ENCODE data around the gene POLN. TPM values are rescaled to one million over a fixed set of nuclear protein-coding genes. Genes with fewer than 3 reads are reported as not detected.

POLN gene
- total and polyA plus RNA-seq, 2 of the 4 experiments (the other 2 are of a cell fraction): 0.63 to 0.72 TPM

DNA sequence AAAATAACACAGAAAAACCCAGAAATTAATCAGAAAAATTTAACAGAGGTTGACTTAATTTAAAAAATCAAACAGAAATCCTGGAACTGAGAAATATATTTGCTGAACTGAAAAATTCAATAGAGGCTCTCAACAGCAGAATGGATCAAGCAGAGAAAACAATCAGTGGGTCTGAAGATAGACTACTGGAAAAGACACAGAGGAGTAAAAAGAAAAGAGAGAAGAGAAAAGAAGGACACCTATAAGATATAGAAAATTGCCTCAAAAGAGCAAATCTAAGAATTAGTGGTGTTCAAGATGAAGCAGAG lies 55.1 kb downstream of the POLN start:
- in situ Hi-C loops (cut with MboI; ENCODE audit: low sequenced_read_pairs): no loop called here
- H4K20me1 ChIP-seq (ENCODE audit: insufficient read depth, low read length): no peaks in the 10 kb centered on the region
- H2AK5ac ChIP-seq (ENCODE audit: low read depth, low read length): no peak overlapping the region
- H3K9me1 ChIP-seq (ENCODE audit: insufficient read depth, low read length): no peaks in the 10 kb centered on the region
- H3K27ac ChIP-seq (ENCODE audit: insufficient read depth, low read length): no peak overlapping the region
- H4K5ac ChIP-seq (ENCODE audit: low read depth, low read length): no peak overlapping the region
- dilution Hi-C loops (cut with HindIII; ENCODE audit: low sequenced_read_pairs, unreplicated experiment): no loop called here
- no peak overlapping the region for H3K4me2 ChIP-seq (ENCODE audit: low read depth, low read length)
- H3K27me3 ChIP-seq (ENCODE audit: control insufficient read depth, insufficient read depth, low read length): no peaks in the 10 kb centered on the region
- no peak overlapping the region for H3K23ac ChIP-seq (ENCODE audit: low read depth, low read length)
- H3K4me3 ChIP-seq (ENCODE audit: insufficient read depth, low read depth, low read length): no peak overlapping the region
- H3K9ac ChIP-seq (ENCODE audit: low read depth, low read length): no peak overlapping the region
- ChIA-PET POLR2A (ENCODE audit: unreplicated experiment) (no interaction called here), CTCF (interaction anchor here (0.5 kb wide), 1 partner anchor 9 kb away, joined by 3 read pairs; no protein-coding TSS in a partner anchor)
- no peak overlapping the region for H4K8ac ChIP-seq (ENCODE audit: low read depth in 2 of 2, low read length in 2 of 2)
- no peak overlapping the region for H2BK5ac ChIP-seq (ENCODE audit: low read depth, low read length, poor library complexity, severe bottlenecking)
- no peaks in the 10 kb centered on the region; a peak in 1 of 4 replicates for H3K79me1 ChIP-seq (ENCODE audit: low read depth in 1 of 2, low read length in 2 of 2)
- no peak overlapping the region for H2AFZ ChIP-seq (replicated peaks; ENCODE audit: low read length, poor library complexity)
- no peak overlapping the region for H3K56ac ChIP-seq (ENCODE audit: extremely low read depth, insufficient read depth, low read length)
- intact Hi-C loops (cut with micrococcal nuclease): no loop called here
- no peak overlapping the region for H2AK9ac ChIP-seq (replicated peaks; ENCODE audit: low read depth, low read length, poor library complexity)
- no peak overlapping the region for H2BK120ac ChIP-seq (ENCODE audit: low read depth, low read length)
- no peak overlapping the region for H3K18ac ChIP-seq (ENCODE audit: low read depth, low read length)
- H3K9me3 ChIP-seq (ENCODE audit: control insufficient read depth, insufficient read depth, low read length): no peaks in the 10 kb centered on the region
- no peak for ATAC-seq (ENCODE audit: low read depth)
- H3K4ac ChIP-seq (ENCODE audit: low read depth, low read length): no peak overlapping the region
- no peaks in the 10 kb centered on the region for H3K36me3 ChIP-seq (ENCODE audit: control insufficient read depth, insufficient read depth, low read length)
- H4K91ac ChIP-seq (ENCODE audit: insufficient read depth, low read depth, low read length): no peak overlapping the region
- DNase-seq: no peak
- no peak overlapping the region for H2BK20ac ChIP-seq (ENCODE audit: low read depth, low read length)
- no TSS peak for BruUV-seq (replicated peaks)
- H3K4me1 ChIP-seq (ENCODE audit: control insufficient read depth, insufficient read depth, low read length): no peaks in the 10 kb centered on the region
- no peak overlapping the region for H3K14ac ChIP-seq (replicated peaks; ENCODE audit: low read depth, low read length)
- TF ChIP-seq CEBPB (IDR thresholded peaks at IDR 0.05; ENCODE audit: low read depth, low read length): no peak
- H2BK15ac ChIP-seq (ENCODE audit: low read depth, low read length): no peak overlapping the region

Measured in IMR-90 (cell line).